Loucy (cell line): ENCODE data around the gene SH3BP5.

Experiments
- H2AFZ ChIP-seq: fragments of 200-600 bp; sonication (generic); 2 replicates; pipeline ENCODE4 v1.6.0; 2016; ENCODE audit warnings: antibody characterized with exemption, mild to moderate bottlenecking, low read length, moderate library complexity
- H3F3A ChIP-seq: fragments of 200-600 bp; 2 replicates; pipeline ENCODE4 v1.6.0; 2016; ENCODE audit warnings: antibody characterized with exemption, low read depth, mild to moderate bottlenecking
- H3K27me3 ChIP-seq: fragments of 200-600 bp; sonication (generic); 2 replicates; pipeline ENCODE4 v1.6.1; 2014; ENCODE audit warnings: low read length, mild to moderate bottlenecking; ENCODE audit not compliant: insufficient read depth, poor library complexity, severe bottlenecking
- H3K36me3 ChIP-seq: fragments of 200-600 bp; sonication (generic); 2 replicates; pipeline ENCODE4 v1.6.1; 2016; ENCODE audit warnings: low read length; ENCODE audit not compliant: insufficient read depth
- H3K4me1 ChIP-seq: fragments of 200-600 bp; sonication (generic); 2 replicates; pipeline ENCODE4 v1.5.1; 2014; ENCODE audit warnings: low read length, mild to moderate bottlenecking; ENCODE audit not compliant: insufficient read depth, poor library complexity, severe bottlenecking
- H3K4me2 ChIP-seq: fragments of 200-600 bp; sonication (generic); 2 replicates; pipeline ENCODE4 v1.6.0; 2014; ENCODE audit warnings: antibody characterized with exemption, low read length, low read depth, mild to moderate bottlenecking; ENCODE audit not compliant: poor library complexity, severe bottlenecking
- H3K4me3 ChIP-seq: fragments of 200-600 bp; sonication (generic); 2 replicates; pipeline ENCODE4 v1.5.1; 2014; ENCODE audit warnings: low read length, mild to moderate bottlenecking, mixed read lengths; ENCODE audit not compliant: poor library complexity, severe bottlenecking
- H3K79me2 ChIP-seq: fragments of 200-600 bp; sonication (generic); 2 replicates; pipeline ENCODE4 v1.6.1; 2014; ENCODE audit warnings: low read length; ENCODE audit not compliant: insufficient read depth
- H3K9ac ChIP-seq: fragments of 200-600 bp; sonication (generic); 2 replicates; pipeline ENCODE4 v1.6.0; 2014; ENCODE audit warnings: mild to moderate bottlenecking, low read depth, low read length, moderate library complexity; ENCODE audit not compliant: poor library complexity, severe bottlenecking
- H3K9me2 ChIP-seq: fragments of 200-600 bp; sonication (generic); replicated peaks from 2 replicates; pipeline ENCODE4 v1.6.1; 2016; ENCODE audit warnings: low read depth, low read length, mixed read lengths
- H3K9me3 ChIP-seq: fragments of 200-600 bp; sonication (generic); 2 replicates; pipeline ENCODE4 v1.6.1; 2014; ENCODE audit warnings: mild to moderate bottlenecking, antibody characterized with exemption, low read length, low read depth; ENCODE audit not compliant: insufficient read depth
- H4K20me1 ChIP-seq: fragments of 200-600 bp; sonication (generic); 2 replicates; pipeline ENCODE4 v1.6.0; 2014; ENCODE audit warnings: antibody characterized with exemption, low read length, mild to moderate bottlenecking; ENCODE audit not compliant: insufficient read depth, poor library complexity, severe bottlenecking
- EZH2phosphoT487 ChIP-seq: fragments of 200-600 bp; IDR thresholded peaks from 2 replicates; pipeline ENCODE4 v1.6.1; 2018; ENCODE audit warnings: antibody characterized with exemption, mild to moderate bottlenecking, moderate library complexity, borderline replicate concordance
- TF ChIP-seq, protein P1 (sequence below): fragments of 200-600 bp; sonication (generic); conservative IDR thresholded peaks from 2 replicates; pipeline ENCODE4 v1.5.1; 2014; ENCODE audit warnings: mild to moderate bottlenecking, antibody characterized with exemption, low read length

The SH3BP5 gene

DNA sequence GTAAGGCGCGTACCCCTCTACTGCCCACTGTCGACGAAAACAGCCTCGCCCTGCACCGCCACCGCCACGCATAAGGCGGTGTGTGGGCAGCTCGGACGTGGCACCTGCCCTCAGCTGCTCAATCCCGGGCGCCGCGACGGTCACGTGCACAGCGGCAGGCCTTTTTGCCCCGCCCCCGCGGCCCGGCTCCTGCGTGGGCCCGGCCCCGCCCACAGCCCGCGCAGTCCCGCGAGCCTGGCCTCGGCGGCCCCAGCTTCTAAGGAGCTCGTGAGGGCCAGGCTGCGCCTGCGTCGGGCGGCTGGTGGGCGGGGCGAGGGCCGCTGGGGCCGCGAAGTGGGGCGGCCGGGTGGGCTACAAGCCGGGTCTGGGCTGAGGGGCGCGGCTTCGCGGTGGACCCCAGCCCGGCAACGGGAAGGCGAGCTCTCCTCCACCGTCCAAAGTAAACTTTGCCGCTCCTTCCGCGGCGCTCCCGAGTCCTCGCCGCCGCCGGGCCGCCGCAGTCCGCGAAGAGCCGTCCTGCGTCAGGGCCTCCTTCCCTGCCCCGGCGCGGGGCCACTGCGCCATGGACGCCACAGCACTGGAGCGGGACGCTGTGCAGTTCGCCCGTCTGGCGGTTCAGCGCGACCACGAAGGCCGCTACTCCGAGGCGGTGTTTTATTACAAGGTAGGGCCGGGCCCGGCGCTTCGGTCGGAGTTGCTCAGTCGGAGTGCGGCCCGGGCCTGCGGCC is 126.3 kb downstream of the SH3BP5 start, which contains the start of gene CAPN7:
CAPN7 (plus strand) TSS at position 313 of the 728 bp plus-strand sequence; CDS start at position 563, 250 bp downstream.
- Histone ChIP-seq H2AFZ (peak within 1 kb of the TSS; percentile 93), H3K4me3 (peak within 1 kb of the TSS; percentile 99), H3K79me2 (peaks cover 50% of the 10 kb centered on the region), H3K27me3 (no peaks in the 10 kb centered on the region), H3K9me2 (no peaks in the 10 kb centered on the region), H3K9me3 (no peaks in the 10 kb centered on the region), H3K4me2 (peak within 1 kb of the TSS; percentile 79), H3K4me1 (peaks cover 46% of the 10 kb centered on the region), H3K36me3 (no peaks in the 10 kb centered on the region), H3F3A (0 out of 2 replicates have a peak, but pooled peaks cover 3% of the 10 kb centered on the region), H3K9ac (peak within 1 kb of the TSS; percentile 82), H4K20me1 (peaks cover 38% of the 10 kb centered on the region)
- no peak for TF ChIP-seq EZH2phosphoT487
- TF ChIP-seq, protein P1, sequence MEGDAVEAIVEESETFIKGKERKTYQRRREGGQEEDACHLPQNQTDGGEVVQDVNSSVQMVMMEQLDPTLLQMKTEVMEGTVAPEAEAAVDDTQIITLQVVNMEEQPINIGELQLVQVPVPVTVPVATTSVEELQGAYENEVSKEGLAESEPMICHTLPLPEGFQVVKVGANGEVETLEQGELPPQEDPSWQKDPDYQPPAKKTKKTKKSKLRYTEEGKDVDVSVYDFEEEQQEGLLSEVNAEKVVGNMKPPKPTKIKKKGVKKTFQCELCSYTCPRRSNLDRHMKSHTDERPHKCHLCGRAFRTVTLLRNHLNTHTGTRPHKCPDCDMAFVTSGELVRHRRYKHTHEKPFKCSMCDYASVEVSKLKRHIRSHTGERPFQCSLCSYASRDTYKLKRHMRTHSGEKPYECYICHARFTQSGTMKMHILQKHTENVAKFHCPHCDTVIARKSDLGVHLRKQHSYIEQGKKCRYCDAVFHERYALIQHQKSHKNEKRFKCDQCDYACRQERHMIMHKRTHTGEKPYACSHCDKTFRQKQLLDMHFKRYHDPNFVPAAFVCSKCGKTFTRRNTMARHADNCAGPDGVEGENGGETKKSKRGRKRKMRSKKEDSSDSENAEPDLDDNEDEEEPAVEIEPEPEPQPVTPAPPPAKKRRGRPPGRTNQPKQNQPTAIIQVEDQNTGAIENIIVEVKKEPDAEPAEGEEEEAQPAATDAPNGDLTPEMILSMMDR: no peak

GRCh38 chr3:15205482-15205933 is 126.9 kb downstream of the SH3BP5 start:
- peak overlapping the region; percentile 93 for H2AFZ ChIP-seq
- H3K9me3 ChIP-seq: no peaks in the 10 kb centered on the region
- H3K79me2 ChIP-seq: peaks cover 44% of the 10 kb centered on the region
- H3K27me3 ChIP-seq: no peaks in the 10 kb centered on the region
- H3K36me3 ChIP-seq: no peaks in the 10 kb centered on the region
- H3K4me2 ChIP-seq: peak overlapping the region; percentile 74
- no peak for TF ChIP-seq EZH2phosphoT487
- TF ChIP-seq, protein P1: peak; percentile 39
- peak overlapping the region; percentile 99 for H3K4me3 ChIP-seq
- H3K9ac ChIP-seq: peak overlapping the region; percentile 69
- H3K4me1 ChIP-seq: peaks cover 42% of the 10 kb centered on the region
- H3F3A ChIP-seq: 0 out of 2 replicates have a peak, but pooled peaks cover 3% of the 10 kb centered on the region
- no peaks in the 10 kb centered on the region for H3K9me2 ChIP-seq
- peaks cover 36% of the 10 kb centered on the region for H4K20me1 ChIP-seq
